Spleen (tissue), 7 donors: ENCODE results near the gene UBXN11.

Source experiments
- POLR2A ChIP-seq, 3 donors: fragments of 450-650 bp; IDR thresholded peaks; one replicate each; pipeline ENCODE4 v1.5.1; 2017; ENCODE audit warnings: antibody characterized with exemption in 3 of 3, mild to moderate bottlenecking in 1 of 3
- POLR2AphosphoS5 ChIP-seq, 3 donors: sonication (generic); formaldehyde crosslinking; IDR thresholded peaks; one replicate each; pipeline ENCODE4 v1.5.1; 2017; ENCODE audit warnings: antibody characterized with exemption in 3 of 3
- TF ChIP-seq, protein P1 (sequence below), 11 experiments: fragments of 200-600 bp in 7 of 11; fragments of 450-650 bp in 4 of 11; sonication (generic) in 4 of 11; IDR thresholded peaks in 8 of 11; conservative IDR thresholded peaks in 3 of 11; 1 replicate in 7 of 11; 2 replicates in 4 of 11; pipeline versions ENCODE4 v1.4.0 to v1.8.0; 2016 to 2021; ENCODE audit warnings: antibody characterized with exemption in 11 of 11, inconsistent platforms in 4 of 11, mild to moderate bottlenecking in 1 of 11
- donor health status: DM: no; HTN: no; CAD: no; lungs with moderate emphysema.
- donor health status: DM: no; HTN: no; CAD: no.
- donor health status: DM: no; HTN: no; CAD: no.

DNA sequence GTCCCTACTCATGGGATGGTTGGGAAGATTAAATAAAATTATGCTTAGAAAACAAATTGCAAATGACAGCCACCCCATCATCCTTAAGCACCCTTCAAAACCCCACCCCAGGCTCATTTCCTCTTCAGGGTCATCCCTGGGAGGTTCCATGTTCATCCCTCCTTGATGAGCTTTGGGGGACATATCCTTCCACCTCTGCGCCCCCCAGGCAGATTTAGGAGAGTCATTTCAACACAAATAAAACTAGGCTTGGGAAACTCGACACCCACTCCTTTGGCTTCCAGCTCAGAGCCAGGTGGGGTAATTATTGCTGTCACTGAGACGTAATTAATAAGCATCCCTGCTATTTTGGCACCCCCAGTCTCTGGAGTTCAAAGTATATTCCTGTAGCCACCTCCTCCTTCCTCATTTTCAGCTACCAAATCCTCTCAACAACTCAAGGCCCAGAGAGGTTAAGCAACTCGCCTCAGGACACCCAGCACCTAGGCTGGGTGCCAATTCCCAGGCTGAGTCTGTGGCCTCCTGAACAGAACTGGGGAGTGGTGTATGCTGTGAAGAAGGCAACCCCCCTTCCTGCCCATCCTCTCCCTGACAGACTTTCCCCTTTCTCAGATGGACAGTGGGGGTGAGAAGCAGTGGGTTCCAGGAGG is 46.9 kb upstream of the UBXN11 start:
- TF ChIP-seq, protein P1, sequence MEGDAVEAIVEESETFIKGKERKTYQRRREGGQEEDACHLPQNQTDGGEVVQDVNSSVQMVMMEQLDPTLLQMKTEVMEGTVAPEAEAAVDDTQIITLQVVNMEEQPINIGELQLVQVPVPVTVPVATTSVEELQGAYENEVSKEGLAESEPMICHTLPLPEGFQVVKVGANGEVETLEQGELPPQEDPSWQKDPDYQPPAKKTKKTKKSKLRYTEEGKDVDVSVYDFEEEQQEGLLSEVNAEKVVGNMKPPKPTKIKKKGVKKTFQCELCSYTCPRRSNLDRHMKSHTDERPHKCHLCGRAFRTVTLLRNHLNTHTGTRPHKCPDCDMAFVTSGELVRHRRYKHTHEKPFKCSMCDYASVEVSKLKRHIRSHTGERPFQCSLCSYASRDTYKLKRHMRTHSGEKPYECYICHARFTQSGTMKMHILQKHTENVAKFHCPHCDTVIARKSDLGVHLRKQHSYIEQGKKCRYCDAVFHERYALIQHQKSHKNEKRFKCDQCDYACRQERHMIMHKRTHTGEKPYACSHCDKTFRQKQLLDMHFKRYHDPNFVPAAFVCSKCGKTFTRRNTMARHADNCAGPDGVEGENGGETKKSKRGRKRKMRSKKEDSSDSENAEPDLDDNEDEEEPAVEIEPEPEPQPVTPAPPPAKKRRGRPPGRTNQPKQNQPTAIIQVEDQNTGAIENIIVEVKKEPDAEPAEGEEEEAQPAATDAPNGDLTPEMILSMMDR (IDR thresholded peaks at IDR 0.05 in 8 of 11, conservative IDR thresholded peaks at IDR 0.05 in 3 of 11), result no peak
- TF ChIP-seq POLR2AphosphoS5 (IDR thresholded peaks at IDR 0.05), result no peak
- no peak for TF ChIP-seq POLR2A (IDR thresholded peaks at IDR 0.05)
